Astrocyte (in vitro differentiated cells and primary cell): Measurements from ENCODE around the gene HLTF. TPM values are rescaled to one million over a fixed set of nuclear protein-coding genes. Genes with fewer than 3 reads are reported as not detected.
"Not testable (repeated sequence)": the region's sequence is repeated elsewhere in the genome, so short reads cannot be mapped to it uniquely, and the experiment has no call there.

Experiments used
- DNase-seq: peaks from one replicate; pipeline ENCODE4 v3.0.0-alpha.2; 2010; ENCODE audit warnings: low read depth
- FAIRE-seq: peaks from 2 replicates; lab custom pipeline; 2011; peaks lifted over from hg19 to GRCh38; lab: Jason Lieb, UNC
- H2AFZ ChIP-seq: 2 replicates; pipeline ENCODE4 v1.6.0; 2012; ENCODE audit warnings: low read depth, low read length, inconsistent platforms
- H3K27ac ChIP-seq: 2 replicates; pipeline ENCODE4 v1.5.1; 2011; ENCODE audit warnings: low read depth, low read length, inconsistent platforms
- H3K27me3 ChIP-seq: 2 replicates; pipeline ENCODE4 v1.6.0; 2011; ENCODE audit warnings: low read length, inconsistent platforms; ENCODE audit not compliant: insufficient read depth
- H3K36me3 ChIP-seq: 2 replicates; pipeline ENCODE4 v1.5.1; 2011; ENCODE audit warnings: low read length, inconsistent platforms; ENCODE audit not compliant: insufficient read depth
- H3K4me1 ChIP-seq: 2 replicates; pipeline ENCODE4 v1.5.1; 2011; ENCODE audit warnings: low read length, inconsistent platforms; ENCODE audit not compliant: insufficient read depth
- H3K4me2 ChIP-seq: 2 replicates; pipeline ENCODE4 v1.6.0; 2012; ENCODE audit warnings: low read length, inconsistent platforms
- H3K4me3 ChIP-seq: 2 replicates; pipeline ENCODE4 v1.5.1; 2011; ENCODE audit warnings: low read depth, mild to moderate bottlenecking, low read length, inconsistent platforms; ENCODE audit not compliant: insufficient read depth
- H3K79me2 ChIP-seq: 2 replicates; pipeline ENCODE4 v1.6.0; 2012; ENCODE audit warnings: mild to moderate bottlenecking, low read length, inconsistent platforms; ENCODE audit not compliant: insufficient read depth
- H3K9ac ChIP-seq: 2 replicates; pipeline ENCODE4 v1.6.0; 2012; ENCODE audit warnings: mild to moderate bottlenecking, low read length, inconsistent platforms
- H3K9me3 ChIP-seq: 2 replicates; pipeline ENCODE4 v1.5.1; 2012; ENCODE audit warnings: low read depth, mild to moderate bottlenecking, low read length, inconsistent platforms; ENCODE audit not compliant: insufficient read depth
- H4K20me1 ChIP-seq: 2 replicates; pipeline ENCODE4 v1.6.0; 2012; ENCODE audit warnings: low read length, inconsistent platforms; ENCODE audit not compliant: insufficient read depth
- H3K27ac Mint-ChIP-seq: one replicate; pipeline ENCODE4 v1.8.0; 2021; ENCODE audit warnings: mild to moderate bottlenecking, mixed read lengths; ENCODE audit not compliant: unreplicated experiment
- H3K27me3 Mint-ChIP-seq: one replicate; pipeline ENCODE4 v1.8.0; 2021; ENCODE audit warnings: low read depth, mixed read lengths; ENCODE audit not compliant: unreplicated experiment
- H3K36me3 Mint-ChIP-seq: one replicate; pipeline ENCODE4 v1.8.0; 2021; ENCODE audit warnings: low read depth, mixed read lengths; ENCODE audit not compliant: unreplicated experiment
- H3K4me1 Mint-ChIP-seq: one replicate; pipeline ENCODE4 v1.8.0; 2021; ENCODE audit warnings: low read depth, mixed read lengths; ENCODE audit not compliant: unreplicated experiment
- H3K4me3 Mint-ChIP-seq: one replicate; pipeline ENCODE4 v1.8.0; 2021; ENCODE audit warnings: mild to moderate bottlenecking, moderate library complexity, mixed read lengths; ENCODE audit not compliant: unreplicated experiment
- H3K9me3 Mint-ChIP-seq: one replicate; pipeline ENCODE4 v1.8.0; 2021; ENCODE audit warnings: mild to moderate bottlenecking, mixed read lengths; ENCODE audit not compliant: unreplicated experiment
- CTCF ChIP-seq: IDR thresholded peaks from 2 replicates; pipeline ENCODE4 v1.5.1; 2011; ENCODE audit warnings: low read depth, mild to moderate bottlenecking, inconsistent platforms, low read length, moderate library complexity; ENCODE audit not compliant: insufficient read depth
- EZH2 ChIP-seq: IDR thresholded peaks from 2 replicates; pipeline ENCODE4 v1.6.1; 2012; ENCODE audit warnings: mild to moderate bottlenecking, low read length, inconsistent platforms; ENCODE audit not compliant: insufficient read depth
- total RNA-seq: library from RNA; stranded (reverse); gene quantifications from 2 replicates; pipeline ENCODE4 v1.2.1, GENCODE V29; 2021

The HLTF gene
- total RNA-seq, 1 donor from 2014 or later = 19.5 TPM

GRCh38 chr3:149101154-149101553 is 14.8 kb upstream of the HLTF start:
- Histone ChIP-seq H3K79me2 (no peaks in the 10 kb centered on the region), H2AFZ (no peak overlapping the region), H3K9me3 (no peaks in the 10 kb centered on the region), H3K4me3 (no peak overlapping the region), H3K9ac (no peak overlapping the region), H3K27ac (no peak overlapping the region), H3K27me3 (no peaks in the 10 kb centered on the region), H3K4me2 (no peak overlapping the region), H3K36me3 (no peaks in the 10 kb centered on the region), H3K4me1 (no peaks in the 10 kb centered on the region), H4K20me1 (no peaks in the 10 kb centered on the region)
- no peaks in the 10 kb centered on the region for H3K27me3 Mint-ChIP-seq
- H3K36me3 Mint-ChIP-seq = no peaks in the 10 kb centered on the region
- H3K4me1 Mint-ChIP-seq = no peaks in the 10 kb centered on the region
- H3K27ac Mint-ChIP-seq = no peak overlapping the region
- no peak for DNase-seq
- no peak overlapping the region for H3K4me3 Mint-ChIP-seq
- TF ChIP-seq EZH2 = no peak
- TF ChIP-seq CTCF = no peak
- FAIRE-seq = no peak
- H3K9me3 Mint-ChIP-seq = peaks cover 11% of the 10 kb centered on the region

- H3K4me1 ChIP-seq, H4K20me1 ChIP-seq, H3K4me3 Mint-ChIP-seq, H3K27me3 Mint-ChIP-seq, H3K27ac ChIP-seq, H3K36me3 ChIP-seq, H3K9me3 Mint-ChIP-seq, H3K9ac ChIP-seq, H2AFZ ChIP-seq, H3K27ac Mint-ChIP-seq, H3K4me1 Mint-ChIP-seq, H3K36me3 Mint-ChIP-seq, DNase-seq, H3K79me2 ChIP-seq, FAIRE-seq, H3K27me3 ChIP-seq, H3K4me2 ChIP-seq, H3K9me3 ChIP-seq, H3K4me3 ChIP-seq: not testable (repeated sequence)
Measured at GRCh38 chr3:149097987-149098386, 11.7 kb upstream of the HLTF start.

GRCh38 chr3:149095487-149095886 is 9.2 kb upstream of the HLTF start:
- no peaks in the 10 kb centered on the region for H3K36me3 ChIP-seq
- H3K79me2 ChIP-seq = no peaks in the 10 kb centered on the region
- TF ChIP-seq CTCF (no peak), EZH2 (no peak)
- no peaks in the 10 kb centered on the region for H3K27me3 Mint-ChIP-seq
- DNase-seq (no peak), FAIRE-seq (no peak)
- no peaks in the 10 kb centered on the region for H3K9me3 ChIP-seq
- no peak overlapping the region for H3K27ac Mint-ChIP-seq
- H3K4me1 Mint-ChIP-seq = no peaks in the 10 kb centered on the region
- H3K9ac ChIP-seq = no peak overlapping the region
- H3K36me3 Mint-ChIP-seq = no peaks in the 10 kb centered on the region
- H3K4me1 ChIP-seq = no peaks in the 10 kb centered on the region
- H3K27me3 ChIP-seq = no peaks in the 10 kb centered on the region
- no peak overlapping the region for H3K4me2 ChIP-seq
- no peaks in the 10 kb centered on the region for H4K20me1 ChIP-seq
- H3K27ac ChIP-seq = no peak overlapping the region
- H3K9me3 Mint-ChIP-seq = peaks cover 4% of the 10 kb centered on the region
- no peak overlapping the region for H2AFZ ChIP-seq
- H3K4me3 ChIP-seq = no peak overlapping the region
- H3K4me3 Mint-ChIP-seq = no peak overlapping the region
